Measurements from ENCODE around the gene ACTN1.

GRCh38 chr14:68892961-68893360 lies 86.1 kb downstream of the ACTN1 start:
- TF ChIP-seq, protein P1, sequence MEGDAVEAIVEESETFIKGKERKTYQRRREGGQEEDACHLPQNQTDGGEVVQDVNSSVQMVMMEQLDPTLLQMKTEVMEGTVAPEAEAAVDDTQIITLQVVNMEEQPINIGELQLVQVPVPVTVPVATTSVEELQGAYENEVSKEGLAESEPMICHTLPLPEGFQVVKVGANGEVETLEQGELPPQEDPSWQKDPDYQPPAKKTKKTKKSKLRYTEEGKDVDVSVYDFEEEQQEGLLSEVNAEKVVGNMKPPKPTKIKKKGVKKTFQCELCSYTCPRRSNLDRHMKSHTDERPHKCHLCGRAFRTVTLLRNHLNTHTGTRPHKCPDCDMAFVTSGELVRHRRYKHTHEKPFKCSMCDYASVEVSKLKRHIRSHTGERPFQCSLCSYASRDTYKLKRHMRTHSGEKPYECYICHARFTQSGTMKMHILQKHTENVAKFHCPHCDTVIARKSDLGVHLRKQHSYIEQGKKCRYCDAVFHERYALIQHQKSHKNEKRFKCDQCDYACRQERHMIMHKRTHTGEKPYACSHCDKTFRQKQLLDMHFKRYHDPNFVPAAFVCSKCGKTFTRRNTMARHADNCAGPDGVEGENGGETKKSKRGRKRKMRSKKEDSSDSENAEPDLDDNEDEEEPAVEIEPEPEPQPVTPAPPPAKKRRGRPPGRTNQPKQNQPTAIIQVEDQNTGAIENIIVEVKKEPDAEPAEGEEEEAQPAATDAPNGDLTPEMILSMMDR (IDR thresholded peaks at IDR 0.05) = no peak
- TF ChIP-seq EZH2phosphoT487 (IDR thresholded peaks at IDR 0.05) = no peak
- no peak for TF ChIP-seq EZH2 (IDR thresholded peaks at IDR 0.05)
